Sigmoid colon (tissue), 7 donors: ENCODE data around the gene DTX4. TPM values are rescaled to one million over a fixed set of nuclear protein-coding genes. Genes with fewer than 3 reads are reported as not detected.

ENCODE experiments used
- DNase-seq: peaks from one replicate; pipeline ENCODE4 v3.0.0-alpha.2; 2019
- H3K27ac ChIP-seq, 4 donors: fragments of 200-600 bp; sonication (generic); one replicate each; pipeline ENCODE4 v1.5.1; 2016 to 2019; ENCODE audit warnings: mild to moderate bottlenecking in 1 of 4
- H3K27me3 ChIP-seq, 3 donors: fragments of 200-600 bp; sonication (generic); one replicate each; pipeline ENCODE4 v1.5.1; 2019; ENCODE audit warnings: mild to moderate bottlenecking in 1 of 3
- H3K36me3 ChIP-seq, 4 donors: fragments of 200-600 bp; sonication (generic); one replicate each; pipeline ENCODE4 v1.5.1; 2016 to 2019
- H3K4me1 ChIP-seq, 4 donors: fragments of 200-600 bp; sonication (generic); one replicate each; pipeline ENCODE4 v1.5.1; 2017 to 2019
- H3K4me3 ChIP-seq, 4 donors: fragments of 200-600 bp; sonication (generic); one replicate each; pipeline ENCODE4 v1.5.1; 2017 to 2019; ENCODE audit warnings: mild to moderate bottlenecking in 2 of 4, moderate library complexity in 1 of 4
- H3K9me3 ChIP-seq, 4 donors: fragments of 200-600 bp in 3 of 4; sonication (generic) in 3 of 4; one replicate each; pipeline versions ENCODE4 v1.5.1 to v1.6.1; 2013 to 2019
- CTCF ChIP-seq, 4 experiments: fragments of 450-650 bp in 3 of 4; fragments of 200-600 bp in 1 of 4; IDR thresholded peaks; one replicate each; pipeline ENCODE4 v1.5.1; 2016 to 2019; ENCODE audit warnings: antibody characterized with exemption in 4 of 4, mild to moderate bottlenecking in 3 of 4, moderate library complexity in 2 of 4
- EP300 ChIP-seq, 4 donors: sonication (generic); formaldehyde crosslinking; IDR thresholded peaks; one replicate each; pipeline ENCODE4 v1.6.1; 2017; ENCODE audit warnings: antibody characterized with exemption in 4 of 4
- POLR2A ChIP-seq, 2 donors: fragments of 450-650 bp; IDR thresholded peaks; one replicate each; pipeline ENCODE4 v1.6.1; 2016; ENCODE audit warnings: antibody characterized with exemption in 2 of 2, mild to moderate bottlenecking in 2 of 2, moderate library complexity in 2 of 2
- POLR2AphosphoS5 ChIP-seq, 4 donors: sonication (generic); formaldehyde crosslinking; IDR thresholded peaks; one replicate each; pipeline ENCODE4 v1.6.1; 2017; ENCODE audit warnings: antibody characterized with exemption in 4 of 4
- WGBS, 2 donors: extraction: QIAGEN DNeasy Blood & Tissue Kit; methylation state at CpG; one replicate each; pipeline ENCODE4 v1.1.7; 2013; 5-methylcytosine and 5-hydroxymethylcytosine counted together
- intact Hi-C: fragments of 100-400 bp; cut with DNase I; formaldehyde crosslinking; loops from one replicate; pipeline ENCODE4 v1.15.1; 2023
- polyA plus RNA-seq, 3 donors: library from polyadenylated mRNA; stranded (reverse); fragments of 200-250 nt; gene quantifications; one replicate each; pipeline ENCODE4 v1.2.3, GENCODE V29; 2013
- total RNA-seq, 4 donors: library from RNA; depleted of rRNA; stranded (reverse); fragments of >200 nt; gene quantifications; one replicate each; pipeline ENCODE4 v1.1.0, GENCODE V29; 2016
- donor health status: healthy with polysubstance abuse.
- donor health status: Bipolar disorder and iron deficiency.
- donor health status: healthy.

DTX4 gene
- total and polyA plus RNA-seq, 7 donors, result 3.5 to 29.0 (median 7.8) TPM

- DNase-seq, result no peak
- H3K9me3 ChIP-seq, result no peaks in the 10 kb centered on the region
- 93 to 98% methylated on average over 2 of the region's 2 CpGs for WGBS, 2 donors
- H3K27ac ChIP-seq, result no peak overlapping the region
- H3K27me3 ChIP-seq, result no peaks in the 10 kb centered on the region
- peaks cover 0 to 9% (median 4%) of the 10 kb centered on the region in 4 donors for H3K4me1 ChIP-seq
- H3K36me3 ChIP-seq, result peaks cover 0 to 21% (median 0%) of the 10 kb centered on the region in 4 donors
- no peak overlapping the region for H3K4me3 ChIP-seq
- intact Hi-C loops, result no loop called here
- TF ChIP-seq EP300 (IDR thresholded peaks at IDR 0.05) (no peak), CTCF (IDR thresholded peaks at IDR 0.05) (no peak), POLR2AphosphoS5 (IDR thresholded peaks at IDR 0.05) (no peak), POLR2A (IDR thresholded peaks at IDR 0.05) (no peak)
Measured at GRCh38 chr11:59198726-59199125, 26.8 kb downstream of the DTX4 start.

- WGBS, 2 donors, result 71 to 75% methylated on average over 14 of the region's 14 CpGs
- intact Hi-C loops, result loop anchor here (10.0 kb wide), 1 partner anchor 85 kb away; no protein-coding TSS in a partner anchor
Measured at GRCh38 chr11:59199546-59200422, 27.9 kb downstream of the DTX4 start.

GRCh38 chr11:59200423-59200746 lies 28.5 kb downstream of the DTX4 start:
- Histone ChIP-seq H3K27me3 (no peaks in the 10 kb centered on the region), H3K4me3 (no peak overlapping the region), H3K27ac (no peak overlapping the region), H3K4me1 (peaks cover 0 to 9% (median 4%) of the 10 kb centered on the region in 4 donors), H3K9me3 (no peaks in the 10 kb centered on the region), H3K36me3 (peaks cover 0 to 25% (median 0%) of the 10 kb centered on the region in 4 donors)
- no peak for DNase-seq
- 43 to 73% methylated on average over 4 of the region's 4 CpGs for WGBS, 2 donors
- intact Hi-C loops, result loop anchor here (10.0 kb wide), 1 partner anchor 84 kb away; no protein-coding TSS in a partner anchor
- TF ChIP-seq POLR2A (IDR thresholded peaks at IDR 0.05) (no peak), POLR2AphosphoS5 (IDR thresholded peaks at IDR 0.05) (no peak), CTCF (IDR thresholded peaks at IDR 0.05) (no peak), EP300 (IDR thresholded peaks at IDR 0.05) (no peak)

More at GRCh38 chr11:59199546-59200422, 27.9 kb downstream of the DTX4 start:
- TF ChIP-seq POLR2AphosphoS5 (IDR thresholded peaks at IDR 0.05), result no peak
- no peak for DNase-seq
- Histone ChIP-seq H3K4me1 (peaks cover 0 to 9% (median 4%) of the 10 kb centered on the region in 4 donors), H3K4me3 (no peak overlapping the region), H3K27me3 (no peaks in the 10 kb centered on the region), H3K27ac (no peak overlapping the region), H3K9me3 (no peaks in the 10 kb centered on the region), H3K36me3 (peaks cover 0 to 24% (median 0%) of the 10 kb centered on the region in 4 donors)

- 51 to 86% methylated on average over 3 of the region's 3 CpGs for WGBS, 2 donors
- DNase-seq, result no peak
- Histone ChIP-seq H3K9me3 (no peaks in the 10 kb centered on the region), H3K27me3 (no peaks in the 10 kb centered on the region), H3K27ac (no peak overlapping the region), H3K4me1 (peaks cover 0 to 9% (median 4%) of the 10 kb centered on the region in 4 donors), H3K4me3 (no peak overlapping the region), H3K36me3 (peaks cover 0 to 24% (median 0%) of the 10 kb centered on the region in 4 donors)
- TF ChIP-seq POLR2AphosphoS5 (IDR thresholded peaks at IDR 0.05), result no peak
- TF ChIP-seq POLR2A (IDR thresholded peaks at IDR 0.05), result no peak
- TF ChIP-seq EP300 (IDR thresholded peaks at IDR 0.05), result no peak
- TF ChIP-seq CTCF (IDR thresholded peaks at IDR 0.05), result no peak
- intact Hi-C loops, result loop anchor here (10.0 kb wide), 1 partner anchor 83 kb away; no protein-coding TSS in a partner anchor
Measured at GRCh38 chr11:59201353-59201752, 29.4 kb downstream of the DTX4 start.

GRCh38 chr11:59204746-59205145 lies 32.8 kb downstream of the DTX4 start:
- H3K27me3 ChIP-seq, result no peaks in the 10 kb centered on the region
- H3K9me3 ChIP-seq, result no peaks in the 10 kb centered on the region
- H3K36me3 ChIP-seq, result peaks cover 0 to 18% (median 0%) of the 10 kb centered on the region in 4 donors
- intact Hi-C loops, result loop anchor here (10.0 kb wide), 1 partner anchor 80 kb away; no protein-coding TSS in a partner anchor
- TF ChIP-seq POLR2A (IDR thresholded peaks at IDR 0.05), result no peak
- TF ChIP-seq POLR2AphosphoS5 (IDR thresholded peaks at IDR 0.05), result no peak
- TF ChIP-seq EP300 (IDR thresholded peaks at IDR 0.05), result no peak
- no peak for TF ChIP-seq CTCF (IDR thresholded peaks at IDR 0.05)
- no peak overlapping the region for H3K4me3 ChIP-seq
- 95% methylated on average over 3 of the region's 3 CpGs for WGBS, 2 donors
- H3K4me1 ChIP-seq, result no peaks in the 10 kb centered on the region
- DNase-seq, result no peak
- H3K27ac ChIP-seq, result no peak overlapping the region
